PC-3 (cell line): ENCODE results near the gene MRRF. TPM values are rescaled to one million over a fixed set of nuclear protein-coding genes. Genes with fewer than 3 reads are reported as not detected.

Experiments
- ATAC-seq: fragments of 200-7000 bp; cut with Tn5 transposase; 2 replicates; pipeline ENCODE4 v1.9.1; 2020; ENCODE audit warnings: mild to moderate bottlenecking, moderate library complexity
- BruUV-seq: library from RNA; stranded (reverse); fragments of 400-500 nt; replicated peaks from 2 replicates; lab custom pipeline; 2021; lab: Mats Ljungman, UMichigan
- CTCF ChIA-PET: fragments of 300-600 bp; sonication (Branson Sonifier 250); formaldehyde crosslinking; loops from one replicate; lab custom pipeline; 2022; ENCODE audit warnings: antibody characterized with exemption; lab: Charles Lee
- POLR2A ChIA-PET: fragments of 300-600 bp; sonication (Branson Sonifier 250); formaldehyde crosslinking; loops from one replicate; lab custom pipeline; 2022; ENCODE audit warnings: antibody characterized with exemption; ENCODE audit not compliant: unreplicated experiment; lab: Charles Lee
- DNase-seq: peaks from one replicate; pipeline ENCODE4 v3.0.0-alpha.2; 2015
- H2AFZ ChIP-seq: fragments of 300-600 bp; sonication (generic); 2 replicates; pipeline ENCODE4 v1.6.0; 2016; ENCODE audit warnings: antibody characterized with exemption, low read length
- H3F3A ChIP-seq: fragments of 300-600 bp; sonication (generic); one replicate; pipeline ENCODE4 v1.6.0; 2017; ENCODE audit warnings: antibody characterized with exemption, low read length, control low read depth, mild to moderate bottlenecking; ENCODE audit not compliant: unreplicated experiment
- H3K27ac ChIP-seq: fragments of 300-600 bp; sonication (generic); 2 replicates; pipeline ENCODE4 v1.5.1; 2016; ENCODE audit warnings: mild to moderate bottlenecking, low read length
- H3K27me3 ChIP-seq: fragments of 300-600 bp; sonication (generic); 2 replicates; pipeline ENCODE4 v1.6.1; 2016; ENCODE audit warnings: low read length, mixed read lengths
- H3K36me3 ChIP-seq: fragments of 300-600 bp; sonication (generic); 2 replicates; pipeline ENCODE4 v1.6.1; 2016; ENCODE audit warnings: low read depth, mixed run types, low read length, mixed read lengths
- H3K4me1 ChIP-seq: fragments of 300-600 bp; sonication (generic); 2 replicates; pipeline ENCODE4 v1.5.1; 2016; ENCODE audit warnings: low read length; ENCODE audit not compliant: insufficient read depth
- H3K4me2 ChIP-seq: fragments of 300-600 bp; sonication (generic); 2 replicates; pipeline ENCODE4 v1.6.0; 2016; ENCODE audit warnings: low read length
- H3K4me3 ChIP-seq: fragments of 300-600 bp; sonication (generic); 2 replicates; pipeline ENCODE4 v1.5.1; 2016; ENCODE audit warnings: mild to moderate bottlenecking, low read length, mixed read lengths
- H3K79me2 ChIP-seq: fragments of 300-600 bp; sonication (generic); 2 replicates; pipeline ENCODE4 v1.6.1; 2017; ENCODE audit warnings: low read length, mixed read lengths
- H3K9ac ChIP-seq: fragments of 300-600 bp; sonication (generic); 2 replicates; pipeline ENCODE4 v1.6.0; 2016; ENCODE audit warnings: mild to moderate bottlenecking, low read length
- H3K9me2 ChIP-seq: fragments of 300-600 bp; sonication (generic); replicated peaks from 2 replicates; pipeline ENCODE4 v1.6.1; 2016; ENCODE audit warnings: mixed run types, low read length, mixed read lengths
- H3K9me3 ChIP-seq: fragments of 300-600 bp; sonication (generic); 2 replicates; pipeline ENCODE4 v1.6.1; 2016; ENCODE audit warnings: low read length, mixed read lengths
- H4K20me1 ChIP-seq: fragments of 300-600 bp; sonication (generic); 2 replicates; pipeline ENCODE4 v1.6.1; 2016; ENCODE audit warnings: low read length, mixed read lengths
- EZH2 ChIP-seq: fragments of 300-600 bp; sonication (generic); IDR thresholded peaks from one replicate; pipeline ENCODE4 v1.6.1; 2017; ENCODE audit warnings: antibody characterized with exemption, mild to moderate bottlenecking, low read length; ENCODE audit not compliant: unreplicated experiment
- EZH2phosphoT487 ChIP-seq: fragments of 300-600 bp; sonication (generic); IDR thresholded peaks from 2 replicates; pipeline ENCODE4 v1.6.1; 2018; ENCODE audit warnings: mild to moderate bottlenecking, antibody characterized with exemption, low read length, borderline replicate concordance
- intact Hi-C: fragments of 100-400 bp; cut with micrococcal nuclease; formaldehyde crosslinking; loops from 2 replicates; pipeline ENCODE4 v1.9.0; 2023
- total RNA-seq: library from RNA; depleted of rRNA; stranded (reverse); fragments of >200 nt; gene quantifications from 2 replicates; pipeline ENCODE4 v1.2.3, GENCODE V29; 2014
- TF ChIP-seq, protein P1 (sequence below): fragments of 300-600 bp; sonication (generic); conservative IDR thresholded peaks from 2 replicates; pipeline ENCODE4 v1.5.1; 2017; ENCODE audit warnings: antibody characterized with exemption, low read depth, mild to moderate bottlenecking, low read length

The MRRF gene
- total RNA-seq, 1 experiment from 2014 or later = 30.2 TPM

DNA sequence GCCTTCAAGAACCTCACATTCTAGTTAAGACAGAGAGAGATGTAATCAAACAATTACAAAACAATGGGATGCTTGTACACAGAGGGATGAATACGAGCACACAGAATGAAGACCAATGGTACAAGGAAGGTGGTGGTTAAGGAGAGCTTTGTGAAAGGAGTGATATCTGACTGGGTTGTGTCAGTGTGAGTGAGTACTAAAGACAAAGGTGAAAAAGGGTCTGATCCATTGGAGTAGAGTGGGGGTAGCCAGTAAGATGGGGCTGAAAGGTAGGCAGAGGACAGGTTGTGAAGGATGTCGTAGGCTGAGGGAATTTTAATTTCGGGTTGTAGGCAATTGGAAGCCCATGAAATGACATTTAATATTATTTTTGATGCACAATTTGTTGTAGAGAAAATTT lies 9.9 kb upstream of the MRRF start:
- no peak overlapping the region for H3K9ac ChIP-seq
- H3K36me3 ChIP-seq = peaks cover 19% of the 10 kb centered on the region
- no peaks in the 10 kb centered on the region for H3K27me3 ChIP-seq
- no peaks in the 10 kb centered on the region for H4K20me1 ChIP-seq
- no peak overlapping the region for H3K27ac ChIP-seq
- H3K9me2 ChIP-seq = no peaks in the 10 kb centered on the region
- H3F3A ChIP-seq = peaks cover 3% of the 10 kb centered on the region
- intact Hi-C loops = no loop called here
- H3K4me2 ChIP-seq = no peak overlapping the region
- TF ChIP-seq, protein P1, sequence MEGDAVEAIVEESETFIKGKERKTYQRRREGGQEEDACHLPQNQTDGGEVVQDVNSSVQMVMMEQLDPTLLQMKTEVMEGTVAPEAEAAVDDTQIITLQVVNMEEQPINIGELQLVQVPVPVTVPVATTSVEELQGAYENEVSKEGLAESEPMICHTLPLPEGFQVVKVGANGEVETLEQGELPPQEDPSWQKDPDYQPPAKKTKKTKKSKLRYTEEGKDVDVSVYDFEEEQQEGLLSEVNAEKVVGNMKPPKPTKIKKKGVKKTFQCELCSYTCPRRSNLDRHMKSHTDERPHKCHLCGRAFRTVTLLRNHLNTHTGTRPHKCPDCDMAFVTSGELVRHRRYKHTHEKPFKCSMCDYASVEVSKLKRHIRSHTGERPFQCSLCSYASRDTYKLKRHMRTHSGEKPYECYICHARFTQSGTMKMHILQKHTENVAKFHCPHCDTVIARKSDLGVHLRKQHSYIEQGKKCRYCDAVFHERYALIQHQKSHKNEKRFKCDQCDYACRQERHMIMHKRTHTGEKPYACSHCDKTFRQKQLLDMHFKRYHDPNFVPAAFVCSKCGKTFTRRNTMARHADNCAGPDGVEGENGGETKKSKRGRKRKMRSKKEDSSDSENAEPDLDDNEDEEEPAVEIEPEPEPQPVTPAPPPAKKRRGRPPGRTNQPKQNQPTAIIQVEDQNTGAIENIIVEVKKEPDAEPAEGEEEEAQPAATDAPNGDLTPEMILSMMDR = no peak
- TF ChIP-seq EZH2 (no peak), EZH2phosphoT487 (no peak)
- no peak overlapping the region for H3K4me3 ChIP-seq
- CTCF ChIA-PET = no interaction called here
- H2AFZ ChIP-seq = no peak overlapping the region
- BruUV-seq = no TSS peak
- no peaks in the 10 kb centered on the region for H3K9me3 ChIP-seq
- POLR2A ChIA-PET = interaction anchor here (0.5 kb wide), 1 partner anchor 37 kb away, joined by 12 read pairs; no protein-coding TSS in a partner anchor
- peaks cover under 1% of the 10 kb centered on the region; the same call in 1 of the 2 replicates for H3K4me1 ChIP-seq
- no peak for DNase-seq
- H3K79me2 ChIP-seq = peaks cover 8% of the 10 kb centered on the region; the same call in 1 of the 2 replicates
- no peak for ATAC-seq

- no peaks in the 10 kb centered on the region for H3F3A ChIP-seq
- no peak for DNase-seq
- ATAC-seq = no peak
- POLR2A ChIA-PET = no interaction called here
- no peaks in the 10 kb centered on the region for H3K9me2 ChIP-seq
- TF ChIP-seq EZH2phosphoT487 (no peak), EZH2 (no peak)
- TF ChIP-seq, protein P1 = no peak
- intact Hi-C loops = no loop called here
- H3K4me1 ChIP-seq = peaks cover 3% of the 10 kb centered on the region
- no peaks in the 10 kb centered on the region for H3K27me3 ChIP-seq
- peaks cover 18% of the 10 kb centered on the region for H3K36me3 ChIP-seq
- no peak overlapping the region for H3K4me3 ChIP-seq
- H3K79me2 ChIP-seq = peaks cover 17% of the 10 kb centered on the region
- H3K9me3 ChIP-seq = no peaks in the 10 kb centered on the region
- no peak overlapping the region for H3K27ac ChIP-seq
- H2AFZ ChIP-seq = no peak overlapping the region
- CTCF ChIA-PET = interaction anchor here (0.7 kb wide), 1 partner anchor 44 kb away, joined by 3 read pairs; no protein-coding TSS in a partner anchor
- H3K4me2 ChIP-seq = no peak overlapping the region
- no TSS peak for BruUV-seq
- no peaks in the 10 kb centered on the region for H4K20me1 ChIP-seq
- H3K9ac ChIP-seq = no peak overlapping the region
Observed at GRCh38 chr9:122256206-122256605, 8.5 kb upstream of the MRRF start.

- no peak for DNase-seq
- no peak overlapping the region for H3K27ac ChIP-seq
- H3F3A ChIP-seq = no peaks in the 10 kb centered on the region
- no peaks in the 10 kb centered on the region for H4K20me1 ChIP-seq
- intact Hi-C loops = no loop called here
- no peaks in the 10 kb centered on the region for H3K27me3 ChIP-seq
- H3K36me3 ChIP-seq = peaks cover 8% of the 10 kb centered on the region; the same call in 1 of the 2 replicates
- H3K9ac ChIP-seq = no peak overlapping the region
- no peak for TF ChIP-seq EZH2
- TF ChIP-seq, protein P1 = no peak
- no peak for TF ChIP-seq EZH2phosphoT487
- H3K79me2 ChIP-seq = peaks cover 36% of the 10 kb centered on the region
- no peak overlapping the region for H2AFZ ChIP-seq
- no peaks in the 10 kb centered on the region for H3K9me3 ChIP-seq
- ATAC-seq = no peak
- no peak overlapping the region for H3K4me2 ChIP-seq
- no peaks in the 10 kb centered on the region for H3K9me2 ChIP-seq
- no peak overlapping the region for H3K4me3 ChIP-seq
- H3K4me1 ChIP-seq = peaks cover 25% of the 10 kb centered on the region
- ChIA-PET CTCF (interaction anchor here (0.6 kb wide), 1 partner anchor 194 kb away, joined by 3 read pairs; no protein-coding TSS in a partner anchor), POLR2A (no interaction called here)
- no TSS peak for BruUV-seq
Observed at GRCh38 chr9:122258886-122259415, 5.7 kb upstream of the MRRF start.
